Fibroblast of the aortic adventitia (primary cell): Measurements from ENCODE around the gene ITPRID1. TPM values are rescaled to one million over a fixed set of nuclear protein-coding genes. Genes with fewer than 3 reads are reported as not detected.

Experiments used
- DNase-seq: peaks from one replicate; pipeline ENCODE4 v3.0.0-alpha.2; 2010; ENCODE audit warnings: low read depth
- H3K4me3 ChIP-seq: 2 replicates; pipeline ENCODE4 v1.5.1; 2011; ENCODE audit warnings: low read depth, mild to moderate bottlenecking, control low read depth, low read length, moderate library complexity
- CTCF ChIP-seq: IDR thresholded peaks from 2 replicates; pipeline ENCODE4 v1.5.1; 2011; ENCODE audit warnings: mild to moderate bottlenecking, low read length, control low read depth, inconsistent platforms; ENCODE audit not compliant: insufficient read depth
- total RNA-seq: library from RNA; depleted of rRNA; stranded (reverse); fragments of >200 nt; gene quantifications from 2 replicates; pipeline ENCODE4 v1.2.3, GENCODE V29; 2012; ENCODE audit warnings: low replicate concordance

ITPRID1 gene
- total RNA-seq, 1 donor, result not detected

- H3K4me3 ChIP-seq, result no peak within 1 kb of the TSS
- DNase-seq, result no peak
- TF ChIP-seq CTCF, result no peak
Measured at GRCh38 chr7:31687024-31687748, 173.3 kb downstream of the ITPRID1 start, which contains the start of gene PPP1R17. Gene PPP1R17 (plus strand): TSS chr7:31687215. CDS start chr7:31692442, 5,227 bp downstream.

DNA sequence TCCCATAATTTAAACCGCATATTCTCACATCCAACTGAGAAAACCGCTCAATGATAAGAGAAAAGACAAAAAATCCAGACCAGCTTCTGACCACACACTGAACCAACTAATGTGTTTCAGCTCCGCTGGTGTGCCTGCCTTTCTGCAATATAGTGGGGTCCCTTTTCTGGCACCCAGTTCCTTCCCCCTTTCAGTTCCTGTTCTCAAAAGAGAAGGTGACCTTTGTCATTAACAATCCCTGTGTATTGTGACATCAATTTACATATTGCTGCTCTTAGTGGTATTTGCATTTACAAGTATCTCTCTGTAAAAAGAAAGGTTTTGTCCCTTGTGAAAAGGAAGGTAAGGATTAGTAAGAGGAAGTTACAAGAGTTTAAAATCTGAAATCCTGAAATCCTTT is 174.5 kb downstream of the ITPRID1 start:
- no peak for TF ChIP-seq CTCF
- no peak overlapping the region for H3K4me3 ChIP-seq

GRCh38 chr7:31688996-31689395 is 175.1 kb downstream of the ITPRID1 start:
- TF ChIP-seq CTCF, result no peak
- no peak overlapping the region for H3K4me3 ChIP-seq
- no peak for DNase-seq

More for the DNA sequence above, 174.5 kb downstream of the ITPRID1 start:
- no peak for DNase-seq

- H3K4me3 ChIP-seq, result no peak overlapping the region
- no peak for TF ChIP-seq CTCF
- no peak for DNase-seq
Measured at GRCh38 chr7:31690935-31691334, 177.0 kb downstream of the ITPRID1 start.

GRCh38 chr7:31692451-31692850 is 178.6 kb downstream of the ITPRID1 start:
- H3K4me3 ChIP-seq, result no peak overlapping the region
- no peak for DNase-seq
- TF ChIP-seq CTCF, result no peak

- DNase-seq, result no peak
- no peak overlapping the region for H3K4me3 ChIP-seq
- TF ChIP-seq CTCF, result no peak
Measured at GRCh38 chr7:31692871-31693270, 179.0 kb downstream of the ITPRID1 start.
